ENCODE measurements around the gene KANK4.

DNA sequence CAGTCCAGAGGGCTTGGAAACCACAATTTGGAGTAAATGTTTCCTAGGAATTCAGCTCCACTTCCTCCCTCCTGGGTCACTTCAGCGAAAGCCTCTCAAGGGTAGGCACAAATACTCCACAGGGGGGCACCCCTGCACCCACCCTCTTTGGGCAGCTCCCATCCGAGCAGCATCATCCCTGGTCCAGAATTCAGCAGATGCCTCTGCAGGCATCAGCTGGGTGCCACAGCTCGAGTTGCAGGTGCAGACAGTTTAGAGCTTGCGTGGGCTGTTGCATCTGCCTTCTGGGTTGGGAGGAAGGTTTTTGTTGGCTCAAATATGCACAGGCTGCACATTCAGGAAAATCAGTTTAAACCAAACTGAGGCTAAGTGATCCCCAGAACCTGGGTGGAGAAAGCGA lies 25.0 kb downstream of the KANK4 start:
- TF ChIP-seq, protein P1, sequence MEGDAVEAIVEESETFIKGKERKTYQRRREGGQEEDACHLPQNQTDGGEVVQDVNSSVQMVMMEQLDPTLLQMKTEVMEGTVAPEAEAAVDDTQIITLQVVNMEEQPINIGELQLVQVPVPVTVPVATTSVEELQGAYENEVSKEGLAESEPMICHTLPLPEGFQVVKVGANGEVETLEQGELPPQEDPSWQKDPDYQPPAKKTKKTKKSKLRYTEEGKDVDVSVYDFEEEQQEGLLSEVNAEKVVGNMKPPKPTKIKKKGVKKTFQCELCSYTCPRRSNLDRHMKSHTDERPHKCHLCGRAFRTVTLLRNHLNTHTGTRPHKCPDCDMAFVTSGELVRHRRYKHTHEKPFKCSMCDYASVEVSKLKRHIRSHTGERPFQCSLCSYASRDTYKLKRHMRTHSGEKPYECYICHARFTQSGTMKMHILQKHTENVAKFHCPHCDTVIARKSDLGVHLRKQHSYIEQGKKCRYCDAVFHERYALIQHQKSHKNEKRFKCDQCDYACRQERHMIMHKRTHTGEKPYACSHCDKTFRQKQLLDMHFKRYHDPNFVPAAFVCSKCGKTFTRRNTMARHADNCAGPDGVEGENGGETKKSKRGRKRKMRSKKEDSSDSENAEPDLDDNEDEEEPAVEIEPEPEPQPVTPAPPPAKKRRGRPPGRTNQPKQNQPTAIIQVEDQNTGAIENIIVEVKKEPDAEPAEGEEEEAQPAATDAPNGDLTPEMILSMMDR (IDR thresholded peaks at IDR 0.05; ENCODE audit: insufficient read depth, low read length, poor library complexity, severe bottlenecking), result peak; percentile 16
- TF ChIP-seq EZH2phosphoT487 (conservative IDR thresholded peaks at IDR 0.05; ENCODE audit: low read length), result no peak

Data from SU-DHL-6 (cell line).